Suppressor macrophage treated with lipopolysaccharide for 4 hours (primary cell): ENCODE measurements around the gene ZNF714.
A peak's percentile ranks its signal among the peaks of the same experiment; 100 is the strongest.

ENCODE experiments used
- DNase-seq: peaks from one replicate; pipeline ENCODE4 v3.0.0-alpha.2; 2020

The ZNF714 gene

DNA sequence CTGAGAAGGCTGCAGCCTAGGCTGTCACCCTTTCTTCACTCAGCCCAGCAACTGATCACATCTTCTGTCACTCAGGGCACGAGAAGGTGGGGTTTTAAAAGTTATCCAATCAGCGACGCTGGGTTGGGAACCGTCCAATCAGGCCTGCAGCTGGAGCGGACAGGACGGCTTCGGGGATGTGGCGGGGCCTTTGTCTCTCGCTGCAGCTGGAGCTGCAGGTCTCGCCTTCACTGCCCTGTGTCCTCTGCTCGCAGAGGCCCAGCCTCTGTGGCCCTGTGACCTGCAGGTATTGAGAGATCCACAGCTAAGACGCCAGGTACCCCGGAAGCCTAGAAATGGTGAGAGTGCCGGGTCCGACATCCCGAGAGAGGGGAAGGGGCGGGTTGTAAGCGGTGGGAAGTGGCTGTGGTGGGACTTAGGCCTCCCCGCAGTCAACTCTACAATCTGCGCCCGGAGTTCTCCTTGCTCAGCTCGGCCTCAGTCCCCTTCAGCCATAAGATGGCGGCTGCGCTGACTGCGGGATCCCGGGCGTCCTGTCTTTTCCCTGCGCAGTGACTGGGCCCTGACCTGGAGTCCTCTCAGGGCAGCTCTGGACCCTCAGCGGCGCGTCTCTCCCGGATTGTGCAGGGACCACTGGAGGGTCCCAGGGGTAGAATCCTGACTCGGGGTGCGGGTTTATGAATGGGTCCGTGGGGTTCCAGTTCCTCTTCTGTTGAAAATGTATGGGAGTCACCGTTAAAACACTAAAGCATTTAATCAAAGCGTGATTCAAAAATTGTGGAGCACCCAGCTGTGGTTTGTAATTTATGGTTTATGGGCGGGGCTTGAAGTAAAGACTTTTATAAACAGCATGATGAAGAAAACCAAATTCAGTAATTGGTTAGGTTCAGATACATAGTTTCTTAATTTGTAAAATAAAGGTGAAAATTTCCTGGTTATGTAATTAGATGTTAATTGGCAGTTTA is at the start of gene ZNF714:
Gene ZNF714, plus strand, starts transcription at position 193 of the 965 bp plus-strand sequence. CDS start 16,066 bp downstream, outside the sequence.
- DNase-seq: peak; percentile 82

DNA sequence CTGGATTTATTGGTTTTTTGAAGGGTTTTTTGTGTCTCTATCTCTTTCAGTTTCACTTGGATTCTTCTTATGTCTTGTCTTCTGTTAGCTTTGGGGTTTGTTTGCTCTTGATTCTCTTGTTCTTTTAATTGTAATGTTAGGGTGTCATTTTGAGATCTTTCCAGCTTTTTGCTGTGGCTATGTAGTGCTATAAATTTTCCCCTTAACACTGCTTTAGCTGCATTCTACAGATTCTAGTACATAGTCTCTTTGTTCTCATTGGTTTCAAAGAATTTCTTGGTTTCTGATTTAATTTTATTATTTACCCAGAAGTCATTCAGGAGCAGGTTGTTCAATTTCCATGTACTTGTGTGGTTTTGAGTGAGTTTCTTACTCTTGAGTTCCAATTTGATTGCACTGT is 37.0 kb upstream of the ZNF714 start:
- DNase-seq: no peak

DNA sequence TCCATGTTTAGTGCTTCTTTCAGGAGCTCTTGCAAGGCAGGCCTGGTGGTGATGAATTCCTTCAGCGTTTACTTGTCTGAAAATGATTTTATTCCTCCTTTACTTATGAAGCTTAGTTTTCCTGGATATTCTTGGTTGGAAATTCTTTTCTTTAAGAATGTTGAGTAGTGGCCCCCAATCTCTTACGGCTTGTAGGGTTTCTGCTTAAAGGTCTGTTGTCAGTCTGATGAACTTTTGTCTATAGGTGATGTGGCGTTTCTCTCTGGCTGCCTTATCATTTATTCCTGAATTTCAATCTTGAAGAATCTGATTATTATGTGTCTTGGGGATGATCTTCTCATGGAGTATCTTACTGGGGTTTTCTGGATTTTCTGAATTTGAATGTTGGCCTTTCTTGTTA is 35.5 kb upstream of the ZNF714 start:
- DNase-seq: no peak

DNA sequence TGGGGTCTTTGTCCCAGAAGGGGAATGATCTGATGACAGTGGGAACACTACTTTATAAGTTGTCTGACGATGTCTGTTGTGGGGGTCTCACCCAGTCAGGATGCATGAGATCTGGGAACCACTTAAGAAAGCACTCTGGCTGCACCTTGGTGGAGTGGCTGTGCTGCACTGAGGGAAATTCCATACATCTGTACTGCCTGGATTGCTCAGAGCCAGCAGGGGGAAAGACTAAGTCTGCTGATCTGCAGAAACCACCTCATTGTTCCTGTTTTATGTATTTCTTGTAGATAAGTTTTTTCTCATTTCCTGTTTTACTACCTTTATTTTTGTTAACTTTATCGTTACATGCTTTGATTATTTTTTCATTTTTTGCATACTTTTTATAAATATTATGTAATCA is 34.3 kb upstream of the ZNF714 start:
- DNase-seq: peak; percentile 24

DNA sequence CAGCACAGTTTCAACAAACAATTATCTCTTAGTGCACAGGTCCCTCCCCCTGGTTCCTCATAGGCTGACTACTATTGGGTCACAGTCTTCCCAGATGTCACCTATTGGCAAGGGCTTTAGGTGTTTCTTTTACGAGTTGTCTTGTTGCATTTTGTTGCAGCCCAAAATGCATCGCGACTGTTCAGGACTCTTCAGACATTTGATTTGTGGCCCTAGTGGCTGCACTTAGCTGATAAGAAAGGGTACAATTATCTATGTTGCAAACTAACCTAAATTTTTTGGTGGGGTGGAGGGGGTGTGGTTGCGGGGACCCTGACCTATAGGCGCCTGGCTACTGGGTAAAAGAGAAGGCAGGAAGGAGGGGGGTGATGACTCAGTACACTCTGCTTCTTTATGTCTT is 29.1 kb upstream of the ZNF714 start:
- DNase-seq: no peak

DNA sequence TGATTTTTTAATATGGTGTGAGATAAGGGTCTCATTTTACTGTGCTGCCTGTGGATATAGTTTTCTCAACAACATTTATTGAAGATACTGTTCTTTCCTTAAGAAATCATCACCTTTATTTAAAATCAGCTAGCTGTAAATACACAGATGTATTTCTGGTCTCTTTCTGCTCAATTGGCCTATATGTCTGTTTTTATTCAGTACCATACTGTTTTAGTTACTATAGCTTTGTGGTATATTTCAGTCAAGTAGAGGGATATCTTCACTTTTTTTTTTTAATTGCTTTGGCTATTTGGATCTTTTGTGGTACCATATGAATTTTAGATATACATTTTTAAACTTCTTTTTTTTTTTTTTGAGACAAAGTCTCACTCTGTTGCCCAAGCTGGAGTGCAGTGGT is 16.7 kb upstream of the ZNF714 start:
- DNase-seq: no peak

DNA sequence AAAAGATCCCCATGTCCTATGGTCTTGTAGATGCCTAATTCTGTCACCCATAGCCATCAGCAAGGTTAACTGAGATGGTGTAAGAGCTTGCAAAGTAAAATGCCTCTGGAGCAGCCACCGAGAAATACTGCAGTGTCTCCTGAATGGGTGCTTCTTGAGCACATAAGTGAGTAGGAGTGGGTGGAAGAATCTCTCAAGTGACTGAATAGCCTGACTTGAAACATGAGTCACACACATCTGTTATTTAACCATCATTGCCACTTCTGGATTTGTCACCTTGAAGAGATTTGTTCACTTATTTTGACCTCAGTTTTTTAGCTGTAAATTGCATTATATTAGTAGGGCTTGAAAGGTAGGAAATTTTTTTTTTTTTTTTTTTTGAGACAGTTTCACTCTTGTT is 2.3 kb downstream of the ZNF714 start:
- peak; percentile 48 for DNase-seq

DNA sequence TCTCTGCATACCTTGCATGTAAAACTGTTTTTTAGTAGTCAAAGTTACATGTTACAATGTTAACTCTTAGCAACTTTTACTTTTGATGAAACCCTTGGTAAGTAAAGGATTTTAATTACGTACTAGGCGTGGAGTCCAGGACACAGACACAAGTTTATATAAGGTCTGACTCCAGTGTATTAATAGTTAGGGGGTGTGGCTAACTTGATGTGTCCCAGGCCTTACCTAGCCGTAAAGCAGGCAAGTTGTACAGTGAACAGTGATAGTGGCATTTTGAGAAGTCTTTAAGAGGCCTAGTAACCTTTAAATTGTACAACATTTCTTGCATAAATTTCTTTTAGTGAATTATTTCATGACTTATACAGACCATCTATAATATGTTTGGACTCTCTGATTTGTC is 5.9 kb downstream of the ZNF714 start:
- DNase-seq: no peak

DNA sequence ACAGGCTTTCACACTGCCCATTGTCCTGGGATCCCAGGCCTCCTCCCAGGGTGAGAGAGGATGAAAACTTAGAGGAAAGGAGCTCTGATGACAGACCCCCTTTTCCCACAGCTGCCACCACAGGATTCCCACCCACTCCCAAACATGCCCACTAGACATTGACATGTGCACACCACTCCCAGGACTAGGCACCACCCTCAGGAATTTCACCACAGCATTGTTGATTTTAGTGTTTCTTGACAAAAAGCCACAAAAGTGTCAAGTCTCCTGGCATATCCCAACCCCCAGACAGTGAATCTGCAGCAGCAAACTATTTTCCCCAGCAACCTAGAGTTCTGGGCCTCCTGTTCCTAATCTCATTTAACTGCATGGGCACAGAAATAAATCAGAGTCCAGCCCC is 10.1 kb downstream of the ZNF714 start:
- DNase-seq: no peak

DNA sequence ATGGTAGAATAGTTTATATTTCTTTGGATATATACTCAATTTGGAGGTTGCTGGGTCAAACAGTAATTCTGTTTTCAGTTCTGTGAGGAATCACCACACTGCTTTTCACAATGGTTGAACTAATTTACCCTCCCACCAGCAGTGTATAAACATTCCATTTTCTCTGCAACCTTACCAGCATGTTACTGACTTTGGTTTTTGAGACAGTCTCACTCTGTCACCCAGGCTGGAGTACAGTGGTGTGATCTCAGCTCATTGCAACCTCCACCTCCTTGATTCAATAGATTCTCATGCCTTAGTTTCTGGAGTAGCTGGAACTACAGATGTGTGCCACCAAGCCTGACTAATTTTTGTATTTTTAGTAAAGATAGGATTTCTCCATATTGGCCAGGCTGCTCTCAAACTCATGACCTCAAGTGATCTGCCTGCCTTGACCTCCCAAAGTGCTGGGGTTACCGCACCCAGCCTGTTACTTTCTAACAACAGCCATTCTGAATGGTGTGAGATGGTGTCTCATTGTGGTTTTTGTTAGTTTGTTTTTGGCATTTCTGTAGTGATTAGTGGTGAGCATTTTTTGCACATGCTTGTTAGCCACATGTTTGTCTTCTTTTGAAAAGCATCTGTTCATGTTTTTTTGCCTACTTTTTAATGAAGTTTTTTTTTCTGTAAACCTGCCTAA is 12.5 kb downstream of the ZNF714 start:
- DNase-seq: no peak

DNA sequence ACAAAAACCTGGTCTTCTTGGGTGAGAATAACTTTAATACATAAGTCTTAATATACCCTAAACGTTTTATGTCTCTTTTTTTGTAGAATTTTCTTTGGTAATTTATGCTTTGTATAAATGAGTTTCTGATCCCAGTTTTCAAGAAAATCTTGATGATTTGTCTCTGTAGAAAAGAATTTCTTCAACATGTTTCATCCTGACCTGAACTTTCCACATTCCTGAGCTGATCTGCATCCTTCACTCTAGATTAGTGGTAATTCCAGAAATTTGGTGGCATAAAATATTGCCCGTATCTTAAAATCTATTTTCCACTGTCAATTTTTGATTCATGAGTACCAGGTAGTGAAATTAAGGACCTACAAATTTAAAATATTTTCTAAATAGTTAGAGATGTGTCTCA is 16.3 kb downstream of the ZNF714 start:
- no peak for DNase-seq

DNA sequence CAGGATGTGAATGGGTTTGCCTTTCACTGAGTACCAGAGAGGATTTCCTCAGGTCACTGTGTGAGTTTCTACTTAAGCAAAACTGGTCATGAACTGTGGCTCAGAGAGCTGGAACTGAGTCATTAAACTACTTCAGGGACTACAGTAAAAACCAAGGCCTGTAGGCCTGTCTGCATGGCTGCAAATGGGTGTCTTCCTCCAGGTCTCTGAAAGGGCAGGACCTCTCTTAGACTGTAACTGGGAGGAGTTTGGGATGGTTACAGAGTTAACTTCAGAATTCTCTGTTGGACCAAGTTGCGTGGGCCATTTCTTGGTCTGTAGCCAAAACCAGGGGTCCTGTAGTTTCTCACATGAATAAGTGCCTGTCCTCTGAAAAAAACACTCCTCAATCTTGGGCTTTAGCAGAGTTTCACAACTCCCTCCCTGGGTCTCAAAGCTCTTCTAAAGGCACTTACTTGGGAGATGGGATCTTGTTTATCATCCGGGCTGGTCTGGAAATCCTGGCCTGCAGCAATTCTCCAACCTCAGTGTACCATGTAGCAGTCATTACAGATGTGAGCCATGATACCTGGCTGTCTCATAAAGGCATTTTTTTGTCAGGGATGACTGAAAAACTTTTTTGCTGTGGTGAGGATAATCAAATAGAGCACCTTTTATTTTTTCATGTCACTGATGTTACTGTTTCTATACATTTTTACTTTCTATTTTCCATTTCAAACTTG is 19.7 kb downstream of the ZNF714 start:
- no peak for DNase-seq

DNA sequence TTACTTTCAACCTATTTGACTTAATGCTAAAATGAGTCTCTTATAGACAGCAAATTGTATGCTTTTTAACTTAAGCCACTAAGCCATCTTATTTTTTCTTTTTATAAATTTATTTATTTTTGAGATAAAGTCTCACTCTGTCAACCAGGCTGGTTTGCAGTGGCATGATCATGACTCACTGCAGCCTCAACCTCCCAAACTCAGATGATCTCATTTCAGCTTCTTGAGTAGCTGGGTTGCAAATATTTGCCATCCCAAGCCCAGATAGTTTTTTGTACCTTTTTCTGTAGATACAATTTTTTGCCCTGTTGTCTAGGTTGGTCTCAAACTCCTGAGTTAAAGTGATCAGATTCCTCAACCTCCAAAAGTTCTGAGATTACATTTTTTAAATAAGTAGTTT is 27.1 kb downstream of the ZNF714 start:
- no peak for DNase-seq

DNA sequence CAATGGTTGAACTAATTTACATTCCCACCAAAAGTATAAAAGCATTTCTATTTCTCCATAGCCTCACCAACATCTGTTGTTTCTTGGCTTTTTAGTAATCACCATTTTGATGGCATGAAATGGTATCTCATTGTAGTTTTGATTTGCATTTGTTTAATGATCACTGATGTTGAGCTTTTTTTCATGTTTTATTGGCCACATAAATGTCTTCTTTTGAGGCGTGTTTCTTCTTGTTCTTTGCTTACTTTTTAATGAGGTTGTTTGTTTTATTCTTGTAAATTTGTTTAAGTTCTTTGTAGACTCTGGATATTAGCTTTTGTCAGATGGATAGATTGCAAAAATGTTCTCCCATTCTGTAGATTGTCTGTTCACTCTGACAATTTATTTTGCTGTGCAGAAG is 28.2 kb downstream of the ZNF714 start:
- no peak for DNase-seq

DNA sequence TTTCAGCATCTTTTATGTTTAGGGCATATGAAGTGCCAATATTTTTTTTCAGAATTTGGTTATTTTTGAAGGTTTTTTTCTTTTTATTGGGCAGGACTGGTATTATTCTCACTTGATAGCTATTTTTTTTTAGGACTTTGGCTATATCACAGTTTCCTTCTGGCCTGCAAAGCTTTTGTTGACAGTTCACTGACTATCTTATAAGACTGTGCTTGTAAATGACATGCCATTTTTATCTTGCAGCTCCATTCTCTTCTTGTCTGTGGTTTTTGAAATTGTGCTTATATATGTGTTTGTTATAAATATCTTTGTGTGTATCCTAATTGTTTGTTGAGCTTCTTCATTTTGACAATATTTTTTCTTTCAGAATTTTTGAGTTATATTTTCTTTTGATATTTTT is 33.4 kb downstream of the ZNF714 start:
- no peak for DNase-seq

DNA sequence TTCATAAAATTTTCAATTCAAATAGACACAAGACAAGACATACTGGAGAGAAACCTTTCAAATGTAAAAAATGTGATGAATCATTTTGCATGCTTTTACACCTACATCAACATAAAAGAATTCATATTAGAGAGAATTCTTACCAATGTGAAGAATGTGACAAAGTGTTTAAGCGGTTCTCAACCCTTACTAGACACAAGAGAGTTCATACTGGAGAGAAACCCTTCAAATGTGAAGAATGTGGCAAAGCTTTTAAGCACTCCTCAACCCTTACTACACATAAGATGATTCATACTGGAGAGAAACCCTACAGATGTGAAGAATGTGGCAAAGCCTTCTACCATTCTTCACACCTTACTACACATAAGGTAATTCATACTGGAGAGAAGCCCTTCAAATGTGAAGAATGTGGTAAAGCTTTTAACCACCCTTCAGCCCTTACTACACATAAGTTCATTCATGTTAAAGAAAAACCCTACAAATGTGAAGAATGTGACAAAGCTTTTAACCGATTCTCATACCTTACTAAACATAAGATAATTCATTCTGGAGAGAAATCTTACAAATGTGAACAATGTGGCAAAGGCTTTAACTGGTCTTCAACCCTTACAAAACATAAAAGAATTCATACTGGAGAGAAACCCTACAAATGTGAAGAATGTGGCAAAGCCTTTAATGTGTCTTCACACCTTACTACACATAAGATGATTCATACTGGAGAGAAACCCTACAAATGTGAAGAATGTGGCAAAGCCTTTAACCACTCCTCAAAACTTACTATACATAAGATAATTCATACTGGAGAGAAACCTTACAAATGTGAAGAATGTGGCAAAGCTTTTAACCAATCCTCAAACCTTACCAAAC is 35.3 kb downstream of the ZNF714 start:
- DNase-seq: no peak

DNA sequence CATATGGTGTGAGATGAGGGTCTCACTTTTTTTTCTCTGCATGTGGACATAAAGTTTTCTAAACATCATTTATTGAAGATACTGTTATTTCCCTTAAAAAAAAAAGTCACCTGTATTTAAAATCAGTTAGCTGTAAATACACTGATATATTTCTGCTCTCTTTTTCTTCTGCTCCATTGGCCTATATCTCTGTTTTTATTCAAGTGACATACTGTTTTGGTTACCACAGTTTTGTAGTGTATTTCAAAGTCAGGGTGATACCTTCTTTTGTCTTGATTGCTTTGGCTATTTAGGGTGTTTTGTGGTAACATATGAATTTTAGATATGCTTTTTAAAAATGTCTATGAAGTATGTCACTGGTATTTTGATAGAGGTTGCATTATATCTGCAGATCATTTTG is 44.1 kb downstream of the ZNF714 start:
- no peak for DNase-seq

DNA sequence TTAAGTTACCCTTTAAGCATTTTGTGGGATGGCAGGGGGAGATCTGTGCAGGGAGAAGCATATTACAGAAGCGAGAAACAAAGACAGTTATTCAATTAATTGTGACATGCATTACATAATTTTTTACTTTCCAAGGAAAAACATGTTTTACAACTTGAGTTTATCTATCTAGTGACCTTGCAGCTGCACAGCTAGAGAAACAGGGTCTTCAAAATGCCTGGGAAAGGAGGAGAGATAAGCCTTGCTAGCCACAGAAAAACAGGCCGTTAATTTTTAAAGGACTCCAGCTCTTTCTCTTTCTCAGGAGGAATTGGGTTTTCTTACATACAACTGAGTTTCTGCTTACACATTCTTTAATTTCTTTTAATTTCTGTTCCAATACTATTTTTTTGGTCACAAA is 45.0 kb downstream of the ZNF714 start:
- DNase-seq: no peak

DNA sequence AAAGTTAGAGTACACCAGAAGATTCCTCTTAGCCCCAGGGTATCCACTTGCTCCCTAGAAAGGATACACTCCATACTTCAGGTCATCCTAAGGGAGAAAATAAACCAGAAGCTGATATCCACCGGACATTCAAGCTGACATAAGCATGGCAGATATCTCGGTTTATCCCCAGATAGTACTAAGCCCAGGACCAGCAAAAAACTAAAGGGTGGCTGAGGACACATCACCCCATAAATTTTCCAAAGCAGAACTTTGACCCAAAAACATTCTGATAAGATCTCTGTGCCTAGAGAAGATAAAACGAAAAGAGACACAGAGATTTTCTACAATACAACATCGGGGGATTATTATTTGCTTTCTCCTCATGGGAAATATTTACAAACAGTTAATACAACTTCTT is 45.9 kb downstream of the ZNF714 start:
- DNase-seq: no peak

DNA sequence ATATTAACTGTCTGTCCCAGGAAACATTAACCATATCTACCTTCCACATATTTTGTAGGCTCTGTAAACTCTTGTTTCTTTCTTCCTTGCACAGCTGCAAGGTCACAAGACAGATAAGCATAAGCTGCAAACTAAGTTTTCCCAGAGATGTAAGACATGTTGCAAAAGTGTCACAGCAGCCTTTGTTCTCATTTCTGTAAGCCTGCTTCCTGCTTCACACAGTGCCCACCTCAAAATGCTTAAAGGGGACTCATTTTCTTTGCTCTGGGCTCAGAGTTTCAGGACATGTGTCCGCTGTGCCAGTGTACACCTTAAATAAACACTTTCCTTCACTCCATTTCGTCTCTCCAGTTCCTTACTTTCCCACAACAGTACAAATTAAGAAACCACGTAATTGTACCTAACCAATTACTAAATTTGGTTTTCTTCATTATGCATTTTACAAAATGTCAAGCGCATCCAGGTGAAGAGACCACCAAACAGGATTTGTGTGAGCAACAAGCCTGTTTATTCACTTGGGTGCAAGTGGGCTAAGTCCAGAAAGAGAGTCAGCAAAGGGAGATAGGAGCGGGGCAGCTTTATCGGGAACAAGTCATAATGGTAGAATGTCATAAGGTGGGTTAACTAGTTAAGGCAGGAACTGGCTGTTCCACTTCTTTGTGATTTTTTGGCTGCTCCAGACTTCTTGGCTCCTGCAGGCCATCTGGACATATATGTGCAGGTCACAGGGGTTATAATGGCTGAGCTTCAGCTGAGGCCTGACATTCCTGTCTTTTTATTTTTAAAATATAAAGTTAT is 47.1 kb downstream of the ZNF714 start:
- no peak for DNase-seq

DNA sequence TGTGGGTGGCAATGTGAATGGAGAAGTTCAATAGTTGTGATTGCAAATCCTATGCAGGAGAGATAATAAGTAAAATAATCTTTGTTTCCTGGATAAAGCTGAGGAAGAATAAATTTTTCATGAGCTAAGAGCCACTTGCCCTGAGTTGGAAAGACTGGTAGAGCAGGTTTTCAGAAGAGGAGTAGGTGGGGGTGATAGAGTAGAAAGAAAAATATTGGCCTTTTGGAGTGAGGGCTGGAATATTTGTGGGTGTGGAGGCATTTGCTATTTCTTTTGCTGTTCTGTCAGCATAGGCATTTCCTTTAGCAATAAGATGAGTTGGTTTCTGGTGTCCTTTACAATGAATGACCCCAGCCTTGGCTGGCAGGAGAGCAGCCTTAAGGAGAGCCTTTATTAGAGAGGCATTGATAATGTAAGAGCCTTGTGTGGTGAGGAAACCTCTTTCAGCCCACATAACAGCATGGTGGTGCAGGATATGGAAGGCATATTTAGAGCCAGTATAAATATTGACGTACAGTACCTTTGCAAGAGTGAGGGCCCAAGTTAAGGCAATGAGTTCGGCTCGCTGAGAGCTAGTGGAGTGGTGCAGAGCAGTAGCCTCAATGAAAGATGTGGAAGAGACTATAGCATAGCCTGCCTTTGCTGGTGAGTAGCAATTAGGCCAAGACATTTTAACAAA is 48.2 kb downstream of the ZNF714 start:
- no peak for DNase-seq
